HG03095 (cell line): ENCODE data around the gene RRP1.
A peak's percentile ranks its signal among the peaks of the same experiment; 100 is the strongest.

Experiments used
- ATAC-seq: cut with Tn5 transposase; IDR thresholded peaks from one replicate; pipeline ENCODE4 v1.9.1; 2021; ENCODE audit warnings: moderate library complexity; ENCODE audit not compliant: unreplicated experiment

The RRP1 gene

GRCh38 chr21:43789276-43790009, at the start of gene RRP1:
Gene RRP1 (plus strand): TSS chr21:43789577. CDS start chr21:43789630, 53 bp downstream.
- peak; percentile 66 for ATAC-seq

DNA sequence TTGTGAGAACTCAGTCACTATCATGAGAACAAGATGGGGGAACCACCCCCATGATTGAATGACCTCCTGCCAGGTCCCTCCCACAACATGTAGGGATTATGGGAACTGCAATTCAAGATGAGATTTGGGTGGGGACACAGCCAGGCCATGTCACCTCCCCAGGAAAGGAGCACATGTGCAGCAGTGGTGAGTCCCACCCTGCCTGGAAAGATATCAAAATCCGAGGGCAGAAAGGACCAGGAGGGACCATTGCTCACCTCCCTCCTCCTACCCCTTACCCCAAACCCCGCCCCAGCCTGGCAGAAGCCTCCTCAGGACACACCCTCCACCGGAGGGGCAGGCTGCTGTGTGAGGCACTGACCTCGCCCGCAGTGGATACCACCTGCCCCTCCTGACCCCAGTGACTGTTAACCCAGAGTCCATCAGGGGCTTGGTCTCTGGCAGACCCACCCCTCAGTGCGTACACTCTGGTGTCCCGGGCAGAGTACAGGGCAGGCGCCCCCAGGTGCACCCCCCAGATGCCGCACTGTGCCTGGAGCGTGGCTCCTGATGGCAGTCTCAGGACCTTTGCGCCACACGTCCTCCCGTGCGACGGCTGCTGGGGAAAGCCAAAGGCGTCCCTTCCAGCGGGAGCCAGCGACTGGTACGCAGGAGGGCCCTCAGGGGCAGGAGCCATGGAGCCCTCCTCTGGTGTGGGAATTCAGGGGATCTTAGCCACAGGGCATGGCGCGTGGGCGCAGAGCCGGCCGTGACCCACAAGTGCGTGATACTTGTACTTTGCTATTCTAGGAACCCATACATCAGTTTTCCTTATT, 49.5 kb upstream of the RRP1 start:
- ATAC-seq: no peak

GRCh38 chr21:43740497-43741156, 48.8 kb upstream of the RRP1 start:
- no peak for ATAC-seq

GRCh38 chr21:43741423-43742096, 47.8 kb upstream of the RRP1 start:
- no peak for ATAC-seq

GRCh38 chr21:43743947-43744346, 45.4 kb upstream of the RRP1 start:
- no peak for ATAC-seq

DNA sequence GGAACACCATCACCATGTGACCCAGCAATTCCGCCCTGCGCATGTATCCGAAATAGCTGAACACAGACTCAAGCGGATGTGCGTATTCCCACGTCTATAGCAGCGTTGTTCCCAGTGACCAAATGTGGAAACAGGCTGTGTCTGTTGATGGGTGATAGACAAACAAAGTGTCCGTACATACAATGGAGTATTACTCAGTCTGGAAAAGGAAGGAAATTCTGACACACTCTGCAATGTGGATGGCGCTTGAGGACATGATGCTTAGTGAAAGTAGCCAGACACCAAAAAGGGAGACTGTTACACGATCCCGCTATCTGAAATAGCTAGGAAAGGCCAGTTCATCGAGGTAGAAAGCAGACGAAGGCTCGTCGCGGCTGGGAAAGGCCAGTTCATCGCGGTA, 44.7 kb upstream of the RRP1 start:
- ATAC-seq: no peak

- no peak for ATAC-seq
These were observed 43.4 kb upstream of the RRP1 start for GRCh38 chr21:43745772-43746517.

DNA sequence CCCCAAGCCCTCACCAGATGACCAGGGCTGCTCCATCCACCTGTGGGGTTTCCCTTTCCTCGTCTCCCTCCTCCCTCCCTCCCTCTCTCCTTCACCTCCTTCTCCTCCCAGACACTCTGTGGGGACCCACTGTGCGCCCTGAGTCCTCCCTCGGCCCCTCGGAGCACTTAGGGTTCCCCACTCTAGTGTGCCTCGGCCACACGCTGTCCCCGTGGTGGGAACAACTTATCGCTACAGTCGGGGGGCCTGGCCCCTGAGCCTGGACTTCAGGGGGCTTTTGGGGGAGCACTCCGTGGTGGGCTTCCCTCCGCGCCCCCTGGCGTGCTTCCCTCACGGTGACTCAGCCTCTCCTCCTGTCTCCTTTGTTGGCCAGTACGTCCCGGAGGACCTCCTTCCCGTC, 40.8 kb upstream of the RRP1 start:
- ATAC-seq: no peak

- ATAC-seq: no peak
These were observed 39.6 kb upstream of the RRP1 start for GRCh38 chr21:43749651-43750262.

GRCh38 chr21:43750339-43751033, 38.9 kb upstream of the RRP1 start:
- no peak for ATAC-seq

DNA sequence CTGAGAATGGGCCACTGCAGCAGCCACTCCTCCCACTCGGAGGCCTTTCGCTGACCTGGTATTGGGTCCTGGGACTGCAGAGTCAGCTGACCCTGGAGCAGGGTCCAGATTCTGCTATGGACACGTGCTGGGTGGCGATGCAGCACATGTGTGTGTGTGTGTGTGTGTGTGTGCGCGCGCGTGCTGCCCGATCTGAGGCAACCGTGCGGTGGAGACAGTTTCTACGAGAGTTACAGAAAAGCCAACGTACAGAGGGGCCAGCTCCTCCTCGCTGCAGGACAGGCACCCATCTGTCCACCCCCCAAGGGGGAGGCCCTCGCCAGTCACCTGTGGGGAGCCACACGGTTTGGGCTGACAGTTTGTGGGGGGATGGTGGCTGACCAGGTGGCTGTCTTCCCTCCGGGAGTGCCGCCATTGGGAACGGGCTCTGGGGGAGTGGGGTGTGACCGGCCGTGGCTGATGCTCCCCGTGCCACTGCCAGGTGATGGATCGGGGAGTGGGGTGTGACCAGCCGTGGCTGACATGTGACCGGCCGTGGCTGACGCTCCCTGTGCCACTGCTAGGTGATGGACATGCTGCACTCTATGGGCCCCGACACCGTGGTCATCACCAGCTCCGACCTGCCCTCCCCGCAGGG, 37.3 kb upstream of the RRP1 start:
- ATAC-seq: no peak

GRCh38 chr21:43752758-43753438, 36.5 kb upstream of the RRP1 start:
- ATAC-seq: no peak

- no peak for ATAC-seq
These were observed 36.0 kb upstream of the RRP1 start for GRCh38 chr21:43753439-43753799.

GRCh38 chr21:43754948-43755781, 34.2 kb upstream of the RRP1 start:
- no peak for ATAC-seq

DNA sequence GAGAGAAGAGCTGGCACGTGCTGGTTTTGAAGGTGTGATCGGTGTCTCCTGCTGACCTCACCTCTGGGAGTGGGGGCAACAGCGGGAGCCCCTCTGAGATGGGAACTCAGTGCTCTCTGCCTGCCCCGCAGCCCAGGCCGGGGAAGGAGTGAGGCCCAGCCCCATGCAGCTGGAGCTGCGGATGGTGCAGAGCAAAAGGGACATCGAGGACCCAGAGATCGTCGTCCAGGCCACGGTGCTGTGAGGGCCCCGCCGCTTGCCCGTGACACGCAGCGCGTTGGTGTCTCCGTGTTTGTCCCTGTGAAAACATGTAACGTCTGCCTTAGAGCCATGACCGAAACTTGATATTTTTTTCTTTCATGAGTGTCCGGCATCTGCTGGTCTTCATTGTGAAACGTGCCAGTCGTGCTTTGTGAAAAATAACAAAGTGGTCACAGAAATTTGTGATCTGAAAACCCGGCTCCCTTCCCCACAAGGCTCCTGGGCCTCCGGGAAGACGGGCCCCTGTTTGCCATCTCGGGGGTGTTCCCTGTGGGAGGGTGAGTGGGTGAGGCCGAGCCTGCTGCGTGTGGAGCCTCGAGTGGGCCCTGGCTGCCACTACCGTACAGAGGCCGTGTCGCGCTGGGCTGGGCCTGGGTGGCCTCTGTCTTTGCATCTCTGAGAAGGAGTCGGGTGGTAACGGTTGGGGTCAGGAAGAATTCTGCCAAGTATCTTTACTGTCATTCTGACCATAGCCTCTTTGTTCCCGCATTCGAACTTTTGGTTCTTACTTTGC, 33.4 kb upstream of the RRP1 start:
- ATAC-seq: no peak

GRCh38 chr21:43757601-43758000, 31.8 kb upstream of the RRP1 start:
- ATAC-seq: no peak

DNA sequence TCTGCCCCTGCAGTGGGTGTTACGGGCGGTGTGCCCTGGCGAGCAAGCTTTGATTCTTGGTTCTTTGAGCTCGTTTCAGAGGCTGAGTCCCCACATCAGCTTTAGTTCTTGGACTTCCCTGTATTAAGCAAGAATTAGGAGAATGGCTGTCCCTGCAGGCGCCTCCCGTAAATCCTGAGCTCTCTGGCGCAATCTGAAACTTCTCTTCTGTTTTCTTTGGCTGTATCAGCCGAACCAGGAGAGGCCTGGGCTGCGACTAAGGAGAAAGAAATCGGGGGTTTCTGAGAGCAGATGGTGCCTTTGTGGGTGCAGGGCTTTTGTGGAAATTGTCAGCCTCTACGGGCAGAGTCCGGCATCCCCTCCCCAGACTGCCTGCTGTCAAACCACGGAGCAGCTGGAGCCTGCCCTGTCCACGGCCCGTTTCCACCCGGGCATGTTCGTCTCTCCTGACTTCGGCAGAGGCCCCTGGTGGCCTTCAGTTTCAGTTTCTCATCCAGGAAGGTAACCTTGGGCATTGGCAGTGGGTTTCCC, 31.2 kb upstream of the RRP1 start:
- ATAC-seq: no peak
